Cerebellar cortex (tissue), 1 donor: ENCODE measurements around the gene YIF1A.

Experiments
- DNase-seq: peaks from one replicate; pipeline ENCODE4 v3.0.0-alpha.2; 2015; ENCODE audit warnings: low spot score

Gene YIF1A

GRCh38 chr11:66243782-66244535 lies 45.0 kb downstream of the YIF1A start:
- no peak for DNase-seq

GRCh38 chr11:66242095-66242765 lies 46.7 kb downstream of the YIF1A start:
- DNase-seq, result peak; percentile 91

- DNase-seq, result no peak
These were observed 48.2 kb downstream of the YIF1A start for GRCh38 chr11:66240781-66241136.

- no peak for DNase-seq
These were observed 48.8 kb downstream of the YIF1A start for GRCh38 chr11:66239998-66240780.

- DNase-seq, result no peak
These were observed 49.4 kb downstream of the YIF1A start for GRCh38 chr11:66239511-66239910.

- DNase-seq, result no peak
These were observed 50.0 kb downstream of the YIF1A start for GRCh38 chr11:66238786-66239413.

GRCh38 chr11:66237867-66238266 lies 51.1 kb downstream of the YIF1A start:
- DNase-seq, result no peak

- no peak for DNase-seq
These were observed 53.8 kb downstream of the YIF1A start for GRCh38 chr11:66235141-66235540.
